NCI-H345 (cell line): ENCODE data around the gene C14orf132.
"Not testable (repeated sequence)": the region's sequence is repeated elsewhere in the genome, so short reads cannot be mapped to it uniquely, and the experiment has no call there.

Experiments used
- DNase-seq: peaks from one replicate; lab custom pipeline; 2025; lab: John Stamatoyannopoulos, UW

The C14orf132 gene

GRCh38 chr14:96038920-96039632 is at the start of gene C14orf132:
TSS of gene C14orf132 (plus strand) at chr14:96039362. CDS start at chr14:96039501, 139 bp downstream.
- peak; percentile 78 for DNase-seq

DNA sequence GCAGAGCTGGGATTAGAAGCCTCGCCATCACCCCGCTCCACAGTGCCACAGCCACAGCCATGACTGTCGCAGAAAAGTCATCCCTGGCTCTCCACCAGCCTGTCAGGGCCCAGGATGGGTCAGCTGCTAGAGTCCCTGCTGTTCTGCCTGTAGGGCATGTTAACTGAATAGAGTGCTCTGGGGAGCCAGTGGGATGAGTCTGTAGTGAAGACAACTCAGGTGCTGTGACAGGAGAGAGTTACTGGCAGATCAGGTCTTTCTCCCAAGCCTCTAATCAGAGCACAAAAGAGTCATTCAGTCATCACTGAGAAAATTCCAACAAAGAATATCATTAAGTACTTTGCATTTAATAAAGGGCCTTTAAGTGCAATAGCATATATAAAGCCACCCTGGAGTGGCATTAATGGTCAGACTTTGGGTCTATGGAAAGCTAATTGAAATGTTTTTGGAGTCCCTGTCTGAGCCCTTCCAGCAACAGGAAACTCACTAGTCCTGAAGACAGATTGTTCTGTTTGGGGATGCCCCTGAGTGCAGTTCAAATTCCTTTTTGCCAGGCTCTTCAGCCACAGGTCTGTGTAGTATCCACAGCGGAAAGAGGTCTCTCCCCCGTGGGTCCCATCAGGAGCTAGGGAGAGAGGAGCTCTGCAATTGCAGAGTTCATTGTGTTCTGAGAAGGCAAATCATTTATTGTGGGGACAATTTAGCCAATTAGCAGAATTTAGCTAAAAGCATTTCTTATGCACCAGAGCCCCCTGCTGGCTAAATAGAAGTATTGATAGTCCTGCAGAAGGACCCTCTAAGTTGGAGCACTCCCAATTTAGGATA is 45.2 kb upstream of the C14orf132 start:
- peak; percentile 59 for DNase-seq

- DNase-seq, result no peak
These were observed 44.6 kb upstream of the C14orf132 start for GRCh38 chr14:95994593-95994928.

GRCh38 chr14:95998656-95999055 is 40.5 kb upstream of the C14orf132 start:
- DNase-seq, result peak; percentile 33

- peak; percentile 58 for DNase-seq
These were observed 37.2 kb upstream of the C14orf132 start for GRCh38 chr14:96001866-96002497.

DNA sequence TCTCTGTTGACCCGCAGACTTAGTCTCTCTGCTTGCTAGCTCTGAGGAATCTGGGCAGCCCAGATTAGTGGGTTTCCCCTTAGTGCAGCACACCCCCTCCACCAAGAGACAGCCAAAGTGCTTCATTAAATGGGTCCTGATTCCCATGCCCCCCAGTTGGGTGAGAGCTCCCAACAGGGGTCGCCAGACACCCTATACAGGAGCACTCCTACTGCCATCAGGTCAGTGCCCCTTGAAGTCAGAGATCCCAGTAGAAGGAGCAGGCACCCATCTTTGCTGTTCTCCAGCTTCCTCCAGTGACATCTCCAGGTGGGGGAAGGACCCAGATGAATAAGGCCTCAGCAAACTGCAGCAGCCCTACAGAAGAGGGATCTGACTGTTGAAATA is 36.7 kb upstream of the C14orf132 start:
- no peak for DNase-seq

GRCh38 chr14:96011131-96011530 is 28.0 kb upstream of the C14orf132 start:
- DNase-seq, result no peak

DNA sequence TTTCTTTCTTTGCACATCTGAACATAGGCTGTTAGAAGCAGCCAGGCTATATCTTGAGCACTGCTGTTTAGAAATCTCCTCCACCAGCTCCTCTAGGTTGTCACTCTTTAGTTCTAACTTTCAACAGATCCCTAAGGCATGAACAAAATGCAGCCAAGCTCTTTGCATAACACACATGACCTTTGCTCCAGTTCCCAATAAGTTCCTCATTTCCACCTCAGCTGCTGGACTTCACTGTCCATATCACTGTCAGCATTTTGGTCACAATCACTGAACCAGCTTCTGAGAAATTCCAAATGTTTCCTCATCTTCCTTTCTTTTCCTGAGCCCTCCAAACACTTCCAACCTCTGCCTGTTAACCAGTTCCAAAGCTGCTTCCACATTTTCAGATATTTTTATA is 27.6 kb upstream of the C14orf132 start:
- no peak for DNase-seq

DNA sequence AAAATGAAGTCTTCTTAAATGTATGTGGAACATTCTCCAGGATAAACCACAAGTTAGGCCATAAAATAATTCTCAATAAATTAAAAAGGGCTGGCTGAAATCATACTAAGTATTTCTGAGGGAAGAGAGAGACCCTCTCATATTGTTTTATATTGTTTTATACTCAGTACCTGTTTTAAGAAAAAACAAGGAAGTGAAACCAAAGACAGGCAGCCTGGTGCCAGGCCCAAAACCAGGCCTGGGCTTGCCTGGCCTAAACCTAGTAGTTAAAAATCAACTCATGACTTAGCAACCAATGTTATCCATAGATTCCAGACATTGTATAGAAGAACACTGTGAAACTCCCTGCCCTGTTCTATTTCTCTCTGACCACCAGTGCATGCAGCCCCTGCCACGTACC is 26.4 kb upstream of the C14orf132 start:
- not testable (repeated sequence) for DNase-seq

GRCh38 chr14:96014176-96014575 is 25.0 kb upstream of the C14orf132 start:
- DNase-seq, result no peak

DNA sequence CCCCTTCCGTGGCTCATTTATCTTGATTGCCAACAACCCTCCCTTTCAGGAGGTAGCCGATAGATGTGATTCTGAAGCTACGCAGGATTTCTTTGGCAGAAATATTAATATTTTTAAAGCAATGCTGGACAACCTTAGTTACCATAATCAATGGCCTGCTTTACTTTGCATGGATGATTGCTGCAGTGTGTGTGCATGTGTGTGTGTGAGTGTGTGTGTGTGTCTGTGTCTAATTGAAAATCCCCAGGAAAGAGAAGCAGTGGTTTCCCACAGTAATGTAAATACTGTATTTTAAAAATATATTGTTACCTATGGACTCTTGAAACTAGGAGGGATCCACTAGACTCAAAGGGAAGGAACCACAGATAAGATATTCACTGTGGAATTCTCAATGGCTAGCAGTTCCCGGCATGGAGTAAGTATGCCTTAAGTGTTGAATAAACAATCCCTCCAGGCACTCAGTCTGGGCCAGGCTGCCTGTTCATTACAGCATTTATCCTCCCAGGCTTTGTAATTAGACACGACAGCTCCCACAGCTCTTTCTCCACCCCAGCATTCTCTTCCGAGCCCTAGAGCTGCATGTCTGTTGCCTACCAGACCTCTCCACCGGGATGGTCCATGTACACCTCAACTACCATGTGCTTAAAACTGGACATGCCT is 22.5 kb upstream of the C14orf132 start:
- peak; percentile 90 for DNase-seq

DNA sequence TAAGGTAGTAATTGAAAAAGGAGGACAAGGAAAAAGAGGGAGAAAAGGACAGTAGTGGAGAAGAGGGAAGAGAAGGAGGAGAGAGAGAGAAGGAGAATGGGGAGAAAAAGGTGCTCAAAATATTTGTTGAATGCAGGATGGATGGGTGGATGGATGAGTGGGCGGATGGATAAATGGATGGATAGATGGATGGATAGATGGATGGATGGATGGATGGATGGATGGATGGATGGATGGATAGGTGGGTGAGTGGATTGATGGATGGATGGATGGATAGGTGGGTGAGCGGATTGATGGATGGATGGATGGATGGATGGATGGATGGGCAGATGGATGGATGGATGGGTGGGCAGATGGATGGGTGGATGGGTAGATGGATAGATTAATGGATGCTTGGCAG is 21.3 kb upstream of the C14orf132 start:
- DNase-seq, result no peak

GRCh38 chr14:96027431-96028355 is 11.5 kb upstream of the C14orf132 start:
- DNase-seq, result no peak

DNA sequence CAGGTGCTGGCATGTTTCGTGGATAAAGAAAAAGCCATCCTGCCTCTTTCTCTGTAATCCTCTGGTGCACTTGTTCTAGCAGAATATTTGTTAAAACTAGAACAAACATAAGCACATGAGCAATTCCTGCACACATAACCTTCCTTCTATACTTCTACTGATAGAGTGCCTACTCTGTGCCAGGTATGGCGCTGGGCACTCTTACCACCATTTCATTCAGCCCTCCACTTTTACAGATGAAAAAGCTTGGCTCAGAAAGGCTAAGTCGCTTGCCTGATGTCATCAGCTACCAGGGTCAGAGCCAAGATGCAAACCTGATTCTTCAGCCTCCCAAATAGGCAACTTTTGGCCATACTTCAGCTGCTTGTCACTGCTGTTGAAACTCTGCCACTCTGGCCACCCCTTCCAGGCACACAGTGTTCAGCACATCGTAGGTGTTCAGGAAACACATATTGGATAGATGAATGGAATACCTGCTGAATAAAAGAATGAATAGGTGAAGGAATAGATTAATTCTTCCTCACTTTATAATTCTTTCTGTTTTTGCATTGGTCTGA is 10.0 kb upstream of the C14orf132 start:
- DNase-seq, result no peak

GRCh38 chr14:96030108-96030760 is 8.9 kb upstream of the C14orf132 start:
- DNase-seq, result no peak

GRCh38 chr14:96031691-96032090 is 7.5 kb upstream of the C14orf132 start:
- no peak for DNase-seq

DNA sequence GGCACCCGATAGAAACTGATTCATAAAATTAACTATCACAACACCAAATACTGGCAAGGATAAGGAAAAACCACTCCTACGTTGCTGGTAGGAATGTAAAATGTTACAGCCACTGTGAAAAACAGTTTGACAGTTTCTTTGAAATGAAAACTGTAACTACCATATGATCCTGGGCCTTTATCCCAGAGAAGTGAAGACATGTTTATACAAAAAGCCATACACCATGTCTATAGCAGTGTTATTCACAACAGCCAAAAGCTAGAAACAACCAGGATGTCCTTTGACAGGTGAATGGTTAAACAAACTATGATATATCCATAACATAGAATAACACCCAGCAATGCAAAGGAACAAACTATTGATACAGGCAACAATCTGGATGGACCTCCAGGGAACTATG is 3.7 kb upstream of the C14orf132 start:
- DNase-seq, result no peak

DNA sequence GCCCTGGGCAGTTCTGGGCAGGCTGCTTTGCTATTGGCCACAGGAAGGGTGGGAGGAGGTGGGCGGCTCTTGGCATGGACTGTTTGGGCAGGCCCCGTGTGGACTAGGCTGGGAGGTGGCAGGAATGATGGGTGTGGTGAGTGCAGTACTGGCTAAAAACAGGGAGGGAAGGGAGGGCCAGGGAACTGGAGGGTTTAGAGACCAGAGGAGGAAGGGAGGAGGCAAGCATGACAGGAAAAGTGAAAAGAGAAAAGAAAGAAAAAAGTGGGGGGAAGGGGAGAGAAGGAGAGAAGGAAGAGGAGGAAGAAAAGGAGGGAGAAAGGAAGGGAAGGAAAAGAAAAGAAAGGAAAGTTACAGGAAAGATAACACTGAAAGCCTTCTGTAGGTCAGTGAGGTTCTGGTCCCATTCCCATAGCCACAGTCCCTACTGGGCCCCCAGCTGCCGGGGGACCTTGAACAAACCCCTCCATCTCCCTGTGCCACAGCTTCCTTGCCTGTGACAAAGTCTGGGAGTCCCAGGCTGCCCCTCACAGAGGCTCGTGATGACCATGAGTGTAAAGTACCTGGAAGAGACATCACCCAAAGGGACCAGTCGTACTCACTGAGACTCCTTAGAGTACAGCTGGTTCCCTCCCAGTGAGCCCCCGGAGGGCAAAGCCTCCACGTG is 1.1 kb upstream of the C14orf132 start:
- no peak for DNase-seq

GRCh38 chr14:96038558-96038919 is 623 bp upstream of the C14orf132 start:
- DNase-seq, result peak; percentile 33
